Right cardiac atrium (tissue), 5 donors: ENCODE measurements around the gene ANKRD6. TPM values are rescaled to one million over a fixed set of nuclear protein-coding genes. Genes with fewer than 3 reads are reported as not detected.

Experiments
- ATAC-seq, 2 donors: fragments of 200-7000 bp; cut with Tn5 transposase; one replicate each; pipeline versions ENCODE4 v1.8.0 to v1.9.1; 2020; ENCODE audit warnings: moderate library complexity in 2 of 2, mild to moderate bottlenecking in 1 of 2
- DNase-seq, 3 donors: peaks; one replicate each; pipeline ENCODE4 v3.0.0-alpha.2; 2020
- H3K27ac ChIP-seq: one replicate; pipeline ENCODE4 v1.5.1; 2013; ENCODE audit warnings: mild to moderate bottlenecking, low read length, control low read depth, moderate library complexity
- H3K27me3 ChIP-seq: one replicate; pipeline ENCODE4 v1.6.1; 2013; ENCODE audit not compliant: control insufficient read depth, insufficient read depth
- H3K4me1 ChIP-seq: one replicate; pipeline ENCODE4 v1.6.1; 2013; ENCODE audit warnings: low read length; ENCODE audit not compliant: control insufficient read depth, insufficient read depth
- H3K4me3 ChIP-seq: one replicate; pipeline ENCODE4 v1.5.1; 2013; ENCODE audit warnings: low read length, control low read depth
- H3K9me3 ChIP-seq: one replicate; pipeline ENCODE4 v1.6.1; 2013; ENCODE audit warnings: low read length; ENCODE audit not compliant: control insufficient read depth
- WGBS: extraction: QIAGEN DNeasy Blood & Tissue Kit; methylation state at CpG from one replicate; pipeline ENCODE4 v1.1.7; 2013; 5-methylcytosine and 5-hydroxymethylcytosine counted together
- intact Hi-C, 4 donors: fragments of 100-400 bp; cut with DNase I; formaldehyde crosslinking; loops; one replicate each; pipeline versions ENCODE4 v1.11.0 to v1.14.0; 2022 to 2023
- polyA plus RNA-seq: library from polyadenylated mRNA; stranded (reverse); fragments of 200-250 nt; gene quantifications from one replicate; pipeline ENCODE4 v1.2.3, GENCODE V29; 2013
- total RNA-seq, 4 donors: library from RNA; stranded (reverse); fragmentation: NEBNext Ultra II Directional; extraction: Animal tissue kit (Norgen Biotek cat#: 25700); gene quantifications; one replicate each; pipeline ENCODE4 v1.2.1, GENCODE V29; 2021
- donor health status: healthy with polysubstance abuse.
- donor health status: DM: no; HTN: yes; CAD: no.
- donor health status: DM: no; HTN: no; CAD: no.
- donor health status: DM: no; HTN: yes; CAD: no; lungs with severe emphysema.
- donor health status: DM: yes; HTN: yes; CAD: no.

ANKRD6 gene
- total and polyA plus RNA-seq, 5 donors, result 6.7 to 22.8 (median 19.8) TPM

DNA sequence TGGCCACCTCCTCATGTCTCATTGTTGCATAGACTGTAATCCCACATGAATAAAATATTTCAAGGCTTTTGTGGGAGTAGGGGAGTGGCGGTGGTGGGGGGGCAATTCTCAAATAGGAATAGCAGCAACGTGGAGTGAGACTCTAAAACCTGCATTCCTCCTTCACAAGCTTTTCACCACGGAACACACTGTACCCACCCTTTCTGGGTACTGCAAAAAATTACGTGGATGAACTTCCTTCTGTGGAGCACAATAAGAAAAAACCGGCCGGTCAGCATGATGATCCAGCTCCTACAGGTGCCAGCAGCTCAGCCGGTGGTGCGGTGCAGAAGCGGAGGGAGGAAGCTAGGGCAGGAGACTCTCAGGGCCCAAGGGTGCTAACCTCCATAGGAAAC lies 19.9 kb upstream of the ANKRD6 start:
- peak overlapping the region; percentile 89 for H3K4me3 ChIP-seq
- peak in 1 of 2 donors; percentile 2 for ATAC-seq
- intact Hi-C loops, result no loop called here
- peaks cover 2% of the 10 kb centered on the region for H3K4me1 ChIP-seq
- H3K9me3 ChIP-seq, result no peaks in the 10 kb centered on the region
- peak in 1 of 3 donors; percentile 56 for DNase-seq
- H3K27ac ChIP-seq, result no peak overlapping the region
- WGBS, result 18% methylated on average over 9 of the region's 9 CpGs
- H3K27me3 ChIP-seq, result no peaks in the 10 kb centered on the region

DNA sequence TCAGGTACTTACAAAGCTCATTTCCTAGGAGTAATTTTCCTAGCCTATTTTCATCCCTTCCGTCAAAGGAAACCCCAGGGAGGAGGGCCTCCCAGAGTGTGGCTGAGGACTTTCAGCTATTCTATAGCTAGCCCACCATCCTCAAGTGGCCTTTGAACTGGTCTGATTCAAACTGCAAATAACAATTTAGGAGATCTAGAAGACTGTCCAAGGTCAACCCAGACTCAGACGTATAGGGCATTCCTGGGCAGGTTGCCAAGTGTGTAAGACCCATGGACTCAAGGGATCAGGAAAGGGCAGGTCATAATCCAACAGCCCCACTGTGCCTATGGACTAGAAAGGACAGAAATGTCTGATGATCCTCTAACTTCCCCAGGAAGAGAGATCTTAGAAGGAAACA lies 18.7 kb upstream of the ANKRD6 start:
- Histone ChIP-seq H3K27me3 (no peaks in the 10 kb centered on the region), H3K4me1 (peaks cover 2% of the 10 kb centered on the region), H3K4me3 (no peak overlapping the region), H3K27ac (no peak overlapping the region), H3K9me3 (no peaks in the 10 kb centered on the region)
- ATAC-seq (no peak), DNase-seq (no peak)
- 33% methylated on average over 2 of the region's 2 CpGs for WGBS
- intact Hi-C loops, result no loop called here

DNA sequence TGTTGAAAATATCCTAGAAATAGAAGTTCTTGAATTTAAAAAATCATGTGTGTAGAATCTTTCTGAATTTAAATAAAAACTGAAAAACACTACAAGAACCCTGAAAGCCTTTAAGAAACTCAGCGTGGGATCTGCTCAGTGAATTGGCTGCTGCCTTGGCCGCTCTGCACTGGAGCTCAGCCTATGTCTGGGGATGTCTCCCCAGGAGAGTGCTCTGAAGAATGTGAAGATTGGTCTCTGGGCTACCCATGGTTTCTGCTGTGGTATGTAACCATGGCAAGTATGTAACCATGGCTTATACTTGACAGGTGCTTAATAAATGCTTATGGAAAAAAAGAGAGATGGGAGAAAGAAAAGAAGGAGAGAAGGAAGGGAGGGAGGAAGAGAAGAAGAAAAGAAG lies 17.8 kb upstream of the ANKRD6 start:
- Histone ChIP-seq H3K4me3 (no peak overlapping the region), H3K27me3 (no peaks in the 10 kb centered on the region), H3K4me1 (peaks cover 2% of the 10 kb centered on the region), H3K9me3 (no peaks in the 10 kb centered on the region), H3K27ac (no peak overlapping the region)
- 92% methylated on average over 2 of the region's 2 CpGs for WGBS
- intact Hi-C loops, result no loop called here
- DNase-seq (no peak), ATAC-seq (no peak)

GRCh38 chr6:89416796-89417195 lies 16.2 kb upstream of the ANKRD6 start:
- intact Hi-C loops, result no loop called here
- WGBS, result 95% methylated on average over 1 of the region's 1 CpG
- H3K4me1 ChIP-seq, result peaks cover 2% of the 10 kb centered on the region
- no peaks in the 10 kb centered on the region for H3K9me3 ChIP-seq
- H3K4me3 ChIP-seq, result no peak overlapping the region
- DNase-seq (no peak), ATAC-seq (no peak)
- no peaks in the 10 kb centered on the region for H3K27me3 ChIP-seq
- no peak overlapping the region for H3K27ac ChIP-seq

- H3K27ac ChIP-seq, result no peak overlapping the region
- no peak overlapping the region for H3K4me3 ChIP-seq
- DNase-seq (no peak), ATAC-seq (no peak)
- 37% methylated on average over 7 of the region's 7 CpGs for WGBS
- intact Hi-C loops, result loop anchor here in 3 of 4 donors (5.0 kb wide), 2 partner anchors 177 to 182 kb away; no protein-coding TSS in a partner anchor
- no peaks in the 10 kb centered on the region for H3K27me3 ChIP-seq
- no peaks in the 10 kb centered on the region for H3K4me1 ChIP-seq
- no peaks in the 10 kb centered on the region for H3K9me3 ChIP-seq
Observed at GRCh38 chr6:89430201-89430962, 2.6 kb upstream of the ANKRD6 start.

DNA sequence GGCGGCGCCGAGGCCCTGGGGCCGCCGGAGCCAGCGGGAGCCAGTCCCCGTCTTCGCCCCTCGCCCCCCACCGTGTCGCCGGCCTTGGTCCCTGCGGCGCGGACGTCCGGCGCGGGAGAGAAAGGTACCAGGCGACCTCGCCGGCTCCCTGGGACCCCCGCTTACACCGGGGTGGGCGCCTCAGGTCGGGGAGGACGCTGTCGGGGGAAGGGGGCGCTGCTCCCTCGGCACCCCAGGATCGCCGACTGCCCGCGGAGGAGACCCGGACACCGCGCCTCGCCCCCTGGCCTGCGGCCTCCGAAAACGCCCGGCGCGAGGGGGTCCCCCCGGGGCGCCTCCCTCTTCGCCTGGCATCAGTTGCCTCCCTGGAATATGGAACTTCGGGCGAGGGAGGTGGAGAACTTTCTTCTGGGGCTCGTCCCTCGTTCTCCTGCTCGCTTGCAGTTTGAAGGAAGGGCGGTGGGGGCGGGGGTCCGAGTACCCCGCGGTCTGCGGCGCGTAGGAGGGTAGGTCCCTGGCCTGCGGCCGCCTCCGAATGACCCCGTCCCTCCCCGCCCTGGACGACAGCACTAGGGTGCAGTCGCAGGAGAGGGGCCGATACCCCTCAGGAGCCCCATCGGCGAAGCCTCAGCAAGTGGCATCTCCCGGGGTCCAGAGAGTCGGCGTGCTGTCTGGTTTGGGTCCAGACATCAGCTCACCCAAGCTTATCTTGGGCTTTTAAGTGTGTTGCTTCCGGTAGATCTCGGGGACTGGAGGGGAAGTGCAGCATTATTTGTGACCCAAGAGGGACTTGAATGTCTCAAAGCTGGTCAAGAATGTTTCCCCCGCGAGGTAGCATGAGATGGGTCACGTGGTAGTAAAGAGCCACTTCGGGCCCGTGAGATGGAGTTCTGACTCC lies 549 bp downstream of the ANKRD6 start:
- Histone ChIP-seq H3K4me3 (peak overlapping the region; percentile 81), H3K4me1 (no peaks in the 10 kb centered on the region), H3K27me3 (no peaks in the 10 kb centered on the region), H3K9me3 (no peaks in the 10 kb centered on the region), H3K27ac (no peak overlapping the region)
- intact Hi-C loops, result loop anchor here (2.0 to 5.0 kb wide), 3 partner anchors 173 to 179 kb away; no protein-coding TSS in a partner anchor
- DNase-seq, result peak; percentile 16 to 67 (median 61)
- ATAC-seq, result peak; percentile 38 to 44
- 1% methylated on average over 80 of the region's 80 CpGs for WGBS

DNA sequence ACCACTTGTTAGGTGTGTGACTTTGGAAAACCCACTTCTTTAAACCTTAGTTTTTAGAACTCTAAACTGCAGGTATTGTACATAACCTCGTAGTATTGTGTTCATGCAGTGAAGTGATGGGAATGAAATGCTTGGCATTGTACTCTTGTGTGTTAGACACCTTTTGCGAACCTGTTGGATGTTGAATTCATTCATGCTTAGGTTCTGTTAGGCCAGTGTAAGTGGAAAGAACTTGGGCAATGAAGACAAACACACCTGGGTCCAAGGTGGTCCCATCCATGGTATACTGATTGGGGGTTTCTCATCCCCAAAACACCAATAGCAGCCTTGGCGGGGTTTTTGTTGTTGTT lies 1.2 kb downstream of the ANKRD6 start:
- WGBS, result 90% methylated on average over 3 of the region's 3 CpGs
- intact Hi-C loops, result loop anchor here in 3 of 4 donors (5.0 kb wide), 2 partner anchors 173 to 178 kb away; no protein-coding TSS in a partner anchor
- Histone ChIP-seq H3K27me3 (no peaks in the 10 kb centered on the region), H3K27ac (no peak overlapping the region), H3K4me3 (peak overlapping the region; percentile 81), H3K4me1 (no peaks in the 10 kb centered on the region), H3K9me3 (no peaks in the 10 kb centered on the region)
- DNase-seq (no peak), ATAC-seq (no peak)

DNA sequence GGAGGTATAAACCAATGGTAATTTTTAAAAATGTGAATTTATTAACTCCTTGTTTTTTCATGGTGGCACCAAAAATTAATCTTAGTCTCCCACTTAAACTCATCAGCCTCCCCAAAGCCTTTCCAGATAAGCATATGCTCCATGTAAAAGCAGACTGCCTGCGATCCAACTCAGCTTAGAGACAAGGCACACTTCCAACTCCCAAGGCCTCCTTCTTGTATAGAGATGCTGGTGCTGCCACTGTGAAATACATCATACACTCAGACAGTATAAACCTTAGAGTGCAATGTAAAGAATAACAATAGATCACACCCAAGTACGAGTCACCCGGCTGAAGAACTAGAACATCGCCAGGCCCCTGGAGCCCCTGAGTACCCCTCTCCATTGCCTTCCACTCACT lies 2.0 kb downstream of the ANKRD6 start:
- ATAC-seq, result no peak
- H3K4me1 ChIP-seq, result no peaks in the 10 kb centered on the region
- DNase-seq, result no peak
- H3K9me3 ChIP-seq, result no peaks in the 10 kb centered on the region
- intact Hi-C loops, result loop anchor here in 3 of 4 donors (5.0 kb wide), 2 partner anchors 172 to 177 kb away; no protein-coding TSS in a partner anchor
- H3K4me3 ChIP-seq, result no peak overlapping the region
- no peaks in the 10 kb centered on the region for H3K27me3 ChIP-seq
- 85% methylated on average over 4 of the region's 4 CpGs for WGBS
- no peak overlapping the region for H3K27ac ChIP-seq

GRCh38 chr6:89436226-89436625 lies 3.3 kb downstream of the ANKRD6 start:
- H3K4me3 ChIP-seq, result no peak overlapping the region
- no peak overlapping the region for H3K27ac ChIP-seq
- H3K9me3 ChIP-seq, result no peaks in the 10 kb centered on the region
- no peaks in the 10 kb centered on the region for H3K4me1 ChIP-seq
- 28% methylated on average over 2 of the region's 2 CpGs for WGBS
- intact Hi-C loops, result no loop called here
- ATAC-seq, result no peak
- DNase-seq, result no peak
- no peaks in the 10 kb centered on the region for H3K27me3 ChIP-seq

GRCh38 chr6:89438248-89438647 lies 5.3 kb downstream of the ANKRD6 start:
- no peak for DNase-seq
- intact Hi-C loops, result no loop called here
- ATAC-seq, result no peak
- H3K4me3 ChIP-seq, result no peak overlapping the region
- WGBS, result 67% methylated on average over 1 of the region's 1 CpG
- no peaks in the 10 kb centered on the region for H3K4me1 ChIP-seq
- no peaks in the 10 kb centered on the region for H3K27me3 ChIP-seq
- no peaks in the 10 kb centered on the region for H3K9me3 ChIP-seq
- H3K27ac ChIP-seq, result no peak overlapping the region

- intact Hi-C loops, result no loop called here
- Histone ChIP-seq H3K27me3 (no peaks in the 10 kb centered on the region), H3K4me1 (no peaks in the 10 kb centered on the region), H3K27ac (no peak overlapping the region), H3K4me3 (no peak overlapping the region), H3K9me3 (no peaks in the 10 kb centered on the region)
- DNase-seq, result no peak
- ATAC-seq, result no peak
- WGBS, result 96% methylated on average over 2 of the region's 2 CpGs
Observed at GRCh38 chr6:89439014-89439413, 6.1 kb downstream of the ANKRD6 start.
